ENCODE results near the gene APRT. TPM values are rescaled to one million over a fixed set of nuclear protein-coding genes. Genes with fewer than 3 reads are reported as not detected.

The APRT gene
- total RNA-seq, 1 experiment from 2014 or later, result 350 TPM

GRCh38 chr16:88768071-88768783, 43.5 kb downstream of the APRT start:
- Histone ChIP-seq H3K4me3 (ENCODE audit: low read length) (no peak overlapping the region), H3K27me3 (ENCODE audit: low read length) (no peaks in the 10 kb centered on the region), H3K79me2 (ENCODE audit: low read length) (peaks cover 97% of the 10 kb centered on the region), H3K27ac (ENCODE audit: low read length) (no peak overlapping the region), H3K9me3 (ENCODE audit: low read length) (no peaks in the 10 kb centered on the region), H3K9ac (ENCODE audit: low read length) (no peak overlapping the region), H2AFZ (ENCODE audit: low read length) (no peak overlapping the region), H3K4me2 (ENCODE audit: low read length) (no peak overlapping the region), H3K36me3 (ENCODE audit: low read depth, low read length) (no peaks in the 10 kb centered on the region), H4K20me1 (ENCODE audit: low read length) (peaks cover 15% of the 10 kb centered on the region; the same call in 1 of the 2 replicates), H3K9me2 (replicated peaks; ENCODE audit: low read length) (no peaks in the 10 kb centered on the region), H3F3A (ENCODE audit: low read length, unreplicated experiment) (no peaks in the 10 kb centered on the region), H3K4me1 (ENCODE audit: insufficient read depth, low read length) (peaks cover 50% of the 10 kb centered on the region)
- POLR2A ChIA-PET (ENCODE audit: unreplicated experiment), result interaction anchor here (0.5 kb wide), 1 partner anchor 16 kb away, joined by 4 read pairs; no protein-coding TSS in a partner anchor
- no TSS peak for BruUV-seq (replicated peaks)
- CTCF ChIA-PET, result no interaction called here
- TF ChIP-seq EZH2phosphoT487 (IDR thresholded peaks at IDR 0.05; ENCODE audit: borderline replicate concordance, low read length) (no peak), CTCF (conservative IDR thresholded peaks at IDR 0.05; ENCODE audit: low read depth, low read length) (no peak), EZH2 (IDR thresholded peaks at IDR 0.05; ENCODE audit: low read length, unreplicated experiment) (no peak)
- intact Hi-C loops (cut with micrococcal nuclease), result no loop called here
- ATAC-seq, result no peak
- DNase-seq, result no peak

- no peak overlapping the region for H3K4me2 ChIP-seq (ENCODE audit: low read length)
- DNase-seq (no peak), ATAC-seq (no peak)
- H3K4me1 ChIP-seq (ENCODE audit: insufficient read depth, low read length), result peaks cover 50% of the 10 kb centered on the region
- no TSS peak for BruUV-seq (replicated peaks)
- no peaks in the 10 kb centered on the region for H3K27me3 ChIP-seq (ENCODE audit: low read length)
- H4K20me1 ChIP-seq (ENCODE audit: low read length), result peaks cover 11% of the 10 kb centered on the region; the same call in 1 of the 2 replicates
- H3K9me2 ChIP-seq (replicated peaks; ENCODE audit: low read length), result no peaks in the 10 kb centered on the region
- no peak overlapping the region for H3K9ac ChIP-seq (ENCODE audit: low read length)
- ChIA-PET CTCF (no interaction called here), POLR2A (ENCODE audit: unreplicated experiment) (no interaction called here)
- no peaks in the 10 kb centered on the region for H3K9me3 ChIP-seq (ENCODE audit: low read length)
- no peaks in the 10 kb centered on the region for H3F3A ChIP-seq (ENCODE audit: low read length, unreplicated experiment)
- H3K79me2 ChIP-seq (ENCODE audit: low read length), result peaks cover 97% of the 10 kb centered on the region
- no peaks in the 10 kb centered on the region for H3K36me3 ChIP-seq (ENCODE audit: low read depth, low read length)
- TF ChIP-seq CTCF (conservative IDR thresholded peaks at IDR 0.05; ENCODE audit: low read depth, low read length) (no peak), EZH2 (IDR thresholded peaks at IDR 0.05; ENCODE audit: low read length, unreplicated experiment) (no peak), EZH2phosphoT487 (IDR thresholded peaks at IDR 0.05; ENCODE audit: borderline replicate concordance, low read length) (no peak)
- no peak overlapping the region for H3K4me3 ChIP-seq (ENCODE audit: low read length)
- H2AFZ ChIP-seq (ENCODE audit: low read length), result no peak overlapping the region
- no peak overlapping the region for H3K27ac ChIP-seq (ENCODE audit: low read length)
- intact Hi-C loops (cut with micrococcal nuclease), result no loop called here
These were observed 44.1 kb downstream of the APRT start for GRCh38 chr16:88767546-88768070.

- intact Hi-C loops (cut with micrococcal nuclease), result no loop called here
- Histone ChIP-seq H3K9ac (ENCODE audit: low read length) (no peak overlapping the region), H3K4me2 (ENCODE audit: low read length) (no peak overlapping the region), H3K27ac (ENCODE audit: low read length) (no peak overlapping the region), H3K9me2 (replicated peaks; ENCODE audit: low read length) (no peaks in the 10 kb centered on the region), H2AFZ (ENCODE audit: low read length) (no peak overlapping the region), H3K79me2 (ENCODE audit: low read length) (peaks cover 97% of the 10 kb centered on the region), H3K4me3 (ENCODE audit: low read length) (no peak overlapping the region), H3K4me1 (ENCODE audit: insufficient read depth, low read length) (peaks cover 50% of the 10 kb centered on the region), H4K20me1 (ENCODE audit: low read length) (peaks cover 11% of the 10 kb centered on the region; the same call in 1 of the 2 replicates), H3K9me3 (ENCODE audit: low read length) (no peaks in the 10 kb centered on the region), H3K27me3 (ENCODE audit: low read length) (no peaks in the 10 kb centered on the region), H3K36me3 (ENCODE audit: low read depth, low read length) (no peaks in the 10 kb centered on the region), H3F3A (ENCODE audit: low read length, unreplicated experiment) (no peaks in the 10 kb centered on the region)
- DNase-seq (no peak), ATAC-seq (no peak)
- TF ChIP-seq EZH2 (IDR thresholded peaks at IDR 0.05; ENCODE audit: low read length, unreplicated experiment) (no peak), EZH2phosphoT487 (IDR thresholded peaks at IDR 0.05; ENCODE audit: borderline replicate concordance, low read length) (no peak), CTCF (conservative IDR thresholded peaks at IDR 0.05; ENCODE audit: low read depth, low read length) (no peak)
- ChIA-PET POLR2A (ENCODE audit: unreplicated experiment) (no interaction called here), CTCF (no interaction called here)
- BruUV-seq (replicated peaks), result no TSS peak
These were observed 44.8 kb downstream of the APRT start for GRCh38 chr16:88766975-88767374.
